Prostate gland (tissue), 2 donors: Measurements from ENCODE around the gene PLA2G4E.

Experiments
- CTCF ChIP-seq, 4 experiments: fragments of 200-600 bp in 2 of 4; fragments of 450-650 bp in 2 of 4; sonication (generic) in 2 of 4; IDR thresholded peaks; 1 replicate in 3 of 4; 2 replicates in 1 of 4; pipeline ENCODE4 v1.5.1; 2016 to 2019; ENCODE audit warnings: antibody characterized with exemption in 4 of 4, mild to moderate bottlenecking in 2 of 4, moderate library complexity in 2 of 4
- POLR2A ChIP-seq: fragments of 450-650 bp; IDR thresholded peaks from one replicate; pipeline ENCODE4 v1.6.1; 2016; ENCODE audit warnings: antibody characterized with exemption, mild to moderate bottlenecking
- POLR2AphosphoS5 ChIP-seq: sonication (generic); formaldehyde crosslinking; IDR thresholded peaks from one replicate; pipeline ENCODE4 v1.6.1; 2017; ENCODE audit warnings: antibody characterized with exemption

- no peak for TF ChIP-seq POLR2A
- no peak for TF ChIP-seq POLR2AphosphoS5
- TF ChIP-seq CTCF (IDR thresholded peaks at IDR 0.05) = no peak
Observed at GRCh38 chr15:42021593-42021992, 751 bp upstream of the PLA2G4E start.
